ENCODE results near the gene JMJD6.

The JMJD6 gene

GRCh38 chr17:76678330-76678729 is 48.1 kb downstream of the JMJD6 start:
- DNase-seq: no peak

- no peak for DNase-seq
These were observed 49.0 kb downstream of the JMJD6 start for GRCh38 chr17:76677406-76677805.

- no peak for DNase-seq
These were observed 49.8 kb downstream of the JMJD6 start for GRCh38 chr17:76676629-76677028.

GRCh38 chr17:76675648-76676047 is 50.8 kb downstream of the JMJD6 start:
- DNase-seq: no peak

- no peak for DNase-seq
These were observed 51.8 kb downstream of the JMJD6 start for GRCh38 chr17:76674600-76674999.

- DNase-seq: no peak
These were observed 52.7 kb downstream of the JMJD6 start for GRCh38 chr17:76673729-76674128.

GRCh38 chr17:76672892-76673291 is 53.5 kb downstream of the JMJD6 start:
- DNase-seq: no peak

GRCh38 chr17:76672270-76672851 is 54.0 kb downstream of the JMJD6 start:
- DNase-seq: no peak

GRCh38 chr17:76671912-76672262 is 54.5 kb downstream of the JMJD6 start:
- no peak for DNase-seq

GRCh38 chr17:76671123-76671911 is 55.1 kb downstream of the JMJD6 start:
- peak; percentile 100 for DNase-seq

- no peak for DNase-seq
These were observed 55.7 kb downstream of the JMJD6 start for GRCh38 chr17:76670718-76671122.

- no peak for DNase-seq
These were observed 56.2 kb downstream of the JMJD6 start for GRCh38 chr17:76670020-76670717.
